ENCODE results near the gene MRPL21. TPM values are rescaled to one million over a fixed set of nuclear protein-coding genes. Genes with fewer than 3 reads are reported as not detected.

The MRPL21 gene
- total and polyA plus RNA-seq, 4 donors: 27.0 to 101 (median 58.3) TPM

DNA sequence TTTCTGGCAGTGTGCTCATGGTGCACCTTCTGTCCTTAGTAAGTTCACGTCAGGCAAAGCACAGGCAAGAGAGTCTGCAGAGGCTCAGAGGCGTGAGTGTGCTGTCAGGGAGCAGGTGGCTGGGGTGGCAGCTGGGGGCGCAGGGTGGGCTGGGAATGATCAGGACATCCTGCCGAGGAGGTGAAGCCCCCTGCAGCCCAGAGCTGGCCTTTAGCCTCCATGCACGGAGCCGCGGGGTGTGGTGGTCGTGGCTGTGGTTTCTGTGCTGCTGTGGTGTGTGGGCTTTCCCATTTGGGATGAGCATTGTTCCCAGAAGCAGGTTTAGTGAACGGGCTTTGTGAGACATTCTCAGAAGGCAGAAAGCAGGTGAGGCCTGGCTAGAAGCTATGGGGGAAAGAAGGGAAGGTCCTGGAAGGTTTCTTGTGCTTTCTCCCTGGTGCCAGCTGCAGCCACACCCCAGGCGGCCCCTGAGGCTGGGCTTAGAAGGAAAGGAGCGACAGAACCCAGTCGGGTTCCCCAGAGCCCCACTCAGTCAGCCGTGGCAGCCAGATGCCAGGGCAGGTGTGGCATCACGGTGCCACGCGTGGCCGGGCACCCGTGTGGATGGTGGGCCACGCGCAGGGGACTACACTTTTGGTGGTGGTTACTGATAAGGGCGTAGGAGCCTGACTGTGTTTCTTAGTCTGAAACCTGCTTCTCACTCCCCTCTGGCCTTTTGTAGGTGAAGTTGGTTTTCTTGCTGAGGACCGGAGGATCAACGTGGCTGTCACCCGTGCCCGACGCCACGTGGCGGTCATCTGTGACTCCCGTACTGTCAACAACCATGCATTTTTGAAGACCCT lies 32.1 kb upstream of the MRPL21 start:
- Histone ChIP-seq H3K4me3 (no peak overlapping the region), H3K27me3 (ENCODE audit: control insufficient read depth in 3 of 3, insufficient read depth in 3 of 3, low read length in 2 of 3) (no peaks in the 10 kb centered on the region), H3K4me1 (ENCODE audit: control insufficient read depth in 5 of 5, insufficient read depth in 5 of 5, low read length in 5 of 5) (no peaks in the 10 kb centered on the region), H3K9me3 (ENCODE audit: control insufficient read depth in 4 of 4, insufficient read depth in 3 of 4, low read length in 3 of 4) (no peaks in the 10 kb centered on the region), H3K9ac (ENCODE audit: insufficient read depth in 1 of 2, low read length in 2 of 2) (no peak overlapping the region), H3K27ac (ENCODE audit: low read depth in 1 of 2, low read length in 1 of 2) (no peak overlapping the region), H3K36me3 (ENCODE audit: control insufficient read depth in 4 of 4, insufficient read depth in 4 of 4, low read length in 4 of 4) (peaks cover 13 to 73% (median 22%) of the 10 kb centered on the region in 4 donors)
- ATAC-seq (ENCODE audit: insufficient read depth, low FRiP score): no peak
- TF ChIP-seq, protein P1, sequence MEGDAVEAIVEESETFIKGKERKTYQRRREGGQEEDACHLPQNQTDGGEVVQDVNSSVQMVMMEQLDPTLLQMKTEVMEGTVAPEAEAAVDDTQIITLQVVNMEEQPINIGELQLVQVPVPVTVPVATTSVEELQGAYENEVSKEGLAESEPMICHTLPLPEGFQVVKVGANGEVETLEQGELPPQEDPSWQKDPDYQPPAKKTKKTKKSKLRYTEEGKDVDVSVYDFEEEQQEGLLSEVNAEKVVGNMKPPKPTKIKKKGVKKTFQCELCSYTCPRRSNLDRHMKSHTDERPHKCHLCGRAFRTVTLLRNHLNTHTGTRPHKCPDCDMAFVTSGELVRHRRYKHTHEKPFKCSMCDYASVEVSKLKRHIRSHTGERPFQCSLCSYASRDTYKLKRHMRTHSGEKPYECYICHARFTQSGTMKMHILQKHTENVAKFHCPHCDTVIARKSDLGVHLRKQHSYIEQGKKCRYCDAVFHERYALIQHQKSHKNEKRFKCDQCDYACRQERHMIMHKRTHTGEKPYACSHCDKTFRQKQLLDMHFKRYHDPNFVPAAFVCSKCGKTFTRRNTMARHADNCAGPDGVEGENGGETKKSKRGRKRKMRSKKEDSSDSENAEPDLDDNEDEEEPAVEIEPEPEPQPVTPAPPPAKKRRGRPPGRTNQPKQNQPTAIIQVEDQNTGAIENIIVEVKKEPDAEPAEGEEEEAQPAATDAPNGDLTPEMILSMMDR (IDR thresholded peaks at IDR 0.05; ENCODE audit: control extremely low read depth, extremely low read depth): no peak
- 95 to 96% methylated on average over 29 of the region's 29 CpGs for WGBS, 2 donors
- no peak for DNase-seq

DNA sequence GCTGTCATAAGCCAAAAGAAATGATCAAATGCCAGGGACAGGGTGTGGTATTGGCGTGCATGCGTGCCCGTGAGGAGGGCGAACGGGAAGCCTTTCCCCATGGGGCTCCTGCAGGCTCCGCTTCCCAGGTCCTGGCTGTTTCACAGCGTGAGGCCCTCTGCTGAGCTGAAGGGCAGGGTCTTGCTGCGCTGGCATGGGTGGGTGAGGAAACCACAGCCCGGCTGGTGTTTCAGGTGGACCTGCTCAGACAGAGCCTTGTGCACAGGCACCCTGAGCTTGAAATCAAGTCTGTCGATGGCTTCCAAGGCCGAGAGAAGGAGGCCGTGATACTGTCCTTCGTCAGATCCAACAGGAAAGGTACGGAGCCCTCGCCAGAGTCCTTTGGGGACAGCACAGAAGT lies 31.4 kb upstream of the MRPL21 start:
- TF ChIP-seq, protein P1 (IDR thresholded peaks at IDR 0.05; ENCODE audit: control extremely low read depth, extremely low read depth): no peak
- 97 to 99% methylated on average over 15 of the region's 15 CpGs for WGBS, 2 donors
- peaks cover 15 to 77% (median 24%) of the 10 kb centered on the region in 4 donors for H3K36me3 ChIP-seq (ENCODE audit: control insufficient read depth in 4 of 4, insufficient read depth in 4 of 4, low read length in 4 of 4)
- H3K4me1 ChIP-seq (ENCODE audit: control insufficient read depth in 5 of 5, insufficient read depth in 5 of 5, low read length in 5 of 5): no peaks in the 10 kb centered on the region
- no peak overlapping the region for H3K9ac ChIP-seq (ENCODE audit: insufficient read depth in 1 of 2, low read length in 2 of 2)
- no peaks in the 10 kb centered on the region for H3K27me3 ChIP-seq (ENCODE audit: control insufficient read depth in 3 of 3, insufficient read depth in 3 of 3, low read length in 2 of 3)
- DNase-seq (no peak), ATAC-seq (ENCODE audit: insufficient read depth, low FRiP score) (no peak)
- no peak overlapping the region for H3K27ac ChIP-seq (ENCODE audit: low read depth in 1 of 2, low read length in 1 of 2)
- no peaks in the 10 kb centered on the region for H3K9me3 ChIP-seq (ENCODE audit: control insufficient read depth in 4 of 4, insufficient read depth in 3 of 4, low read length in 3 of 4)
- no peak overlapping the region for H3K4me3 ChIP-seq

DNA sequence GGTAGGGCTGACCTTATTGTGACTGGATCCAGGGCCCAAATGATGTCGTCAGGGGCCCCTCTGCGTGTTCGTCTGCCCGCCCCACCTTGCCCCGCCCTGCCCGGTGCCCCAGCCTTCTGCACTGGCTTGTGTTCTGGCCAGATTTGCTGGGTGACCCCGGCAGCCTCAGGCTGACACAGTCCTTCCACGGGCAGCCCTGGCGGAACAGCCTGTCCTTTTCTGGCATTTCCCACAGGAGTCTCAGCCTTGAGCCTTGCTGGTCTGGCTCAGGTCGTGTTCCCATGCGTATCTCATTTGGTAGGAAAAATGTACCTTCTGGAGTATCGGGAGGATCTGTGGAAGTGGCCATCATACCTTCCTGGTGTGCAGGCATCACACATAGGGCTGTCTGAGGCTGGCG lies 31.0 kb upstream of the MRPL21 start:
- Histone ChIP-seq H3K4me1 (ENCODE audit: control insufficient read depth in 5 of 5, insufficient read depth in 5 of 5, low read length in 5 of 5) (no peaks in the 10 kb centered on the region), H3K27me3 (ENCODE audit: control insufficient read depth in 3 of 3, insufficient read depth in 3 of 3, low read length in 2 of 3) (no peaks in the 10 kb centered on the region), H3K4me3 (no peak overlapping the region), H3K36me3 (ENCODE audit: control insufficient read depth in 4 of 4, insufficient read depth in 4 of 4, low read length in 4 of 4) (peaks cover 18 to 78% (median 25%) of the 10 kb centered on the region in 4 donors), H3K27ac (ENCODE audit: low read depth in 1 of 2, low read length in 1 of 2) (no peak overlapping the region), H3K9ac (ENCODE audit: insufficient read depth in 1 of 2, low read length in 2 of 2) (no peak overlapping the region), H3K9me3 (ENCODE audit: control insufficient read depth in 4 of 4, insufficient read depth in 3 of 4, low read length in 3 of 4) (no peaks in the 10 kb centered on the region)
- DNase-seq (no peak), ATAC-seq (ENCODE audit: insufficient read depth, low FRiP score) (no peak)
- TF ChIP-seq, protein P1 (IDR thresholded peaks at IDR 0.05; ENCODE audit: control extremely low read depth, extremely low read depth): no peak
- WGBS, 2 donors: 97 to 98% methylated on average over 13 of the region's 13 CpGs

Data from lung (tissue), 12 donors.